Hepatocyte (in vitro differentiated cells): ENCODE results near the gene HUWE1.

Experiments used
- EZH2phosphoT487 ChIP-seq: fragments of 200-600 bp; sonication (generic); IDR thresholded peaks from one replicate; pipeline ENCODE4 v1.6.1; 2018; ENCODE audit warnings: antibody characterized with exemption, mild to moderate bottlenecking, low read depth, moderate library complexity; ENCODE audit not compliant: unreplicated experiment, severe bottlenecking
- TF ChIP-seq, protein P1 (sequence below): fragments of 200-600 bp; sonication (generic); IDR thresholded peaks from 2 replicates; pipeline ENCODE4 v1.5.1; 2016; ENCODE audit warnings: antibody characterized with exemption, mild to moderate bottlenecking; ENCODE audit not compliant: poor library complexity

DNA sequence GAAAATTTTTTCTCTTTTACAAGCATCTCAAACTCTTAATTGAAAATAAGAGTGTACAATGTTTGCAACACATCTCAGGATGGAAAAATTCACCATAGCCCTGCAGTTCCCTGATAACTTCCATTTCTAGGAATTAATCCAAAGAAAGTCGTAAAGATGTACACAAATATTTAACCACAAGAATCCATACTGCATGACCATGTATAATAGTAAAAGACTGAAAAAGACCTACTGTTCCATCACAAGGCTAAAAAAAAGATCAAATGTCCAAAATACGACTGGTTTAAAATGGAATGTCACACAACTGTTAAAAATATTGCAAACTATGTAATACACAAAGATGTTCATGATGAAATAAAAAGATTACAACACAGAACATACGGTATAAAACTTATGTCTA lies 32.1 kb downstream of the HUWE1 start:
- TF ChIP-seq, protein P1, sequence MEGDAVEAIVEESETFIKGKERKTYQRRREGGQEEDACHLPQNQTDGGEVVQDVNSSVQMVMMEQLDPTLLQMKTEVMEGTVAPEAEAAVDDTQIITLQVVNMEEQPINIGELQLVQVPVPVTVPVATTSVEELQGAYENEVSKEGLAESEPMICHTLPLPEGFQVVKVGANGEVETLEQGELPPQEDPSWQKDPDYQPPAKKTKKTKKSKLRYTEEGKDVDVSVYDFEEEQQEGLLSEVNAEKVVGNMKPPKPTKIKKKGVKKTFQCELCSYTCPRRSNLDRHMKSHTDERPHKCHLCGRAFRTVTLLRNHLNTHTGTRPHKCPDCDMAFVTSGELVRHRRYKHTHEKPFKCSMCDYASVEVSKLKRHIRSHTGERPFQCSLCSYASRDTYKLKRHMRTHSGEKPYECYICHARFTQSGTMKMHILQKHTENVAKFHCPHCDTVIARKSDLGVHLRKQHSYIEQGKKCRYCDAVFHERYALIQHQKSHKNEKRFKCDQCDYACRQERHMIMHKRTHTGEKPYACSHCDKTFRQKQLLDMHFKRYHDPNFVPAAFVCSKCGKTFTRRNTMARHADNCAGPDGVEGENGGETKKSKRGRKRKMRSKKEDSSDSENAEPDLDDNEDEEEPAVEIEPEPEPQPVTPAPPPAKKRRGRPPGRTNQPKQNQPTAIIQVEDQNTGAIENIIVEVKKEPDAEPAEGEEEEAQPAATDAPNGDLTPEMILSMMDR: no peak
- no peak for TF ChIP-seq EZH2phosphoT487
